GM18867 (cell line): Measurements from ENCODE around the gene LRRC31.

ENCODE experiments used
- ATAC-seq: cut with Tn5 transposase; IDR thresholded peaks from one replicate; pipeline ENCODE4 v1.9.1; 2021; ENCODE audit warnings: mild to moderate bottlenecking, moderate library complexity; ENCODE audit not compliant: unreplicated experiment

The LRRC31 gene

DNA sequence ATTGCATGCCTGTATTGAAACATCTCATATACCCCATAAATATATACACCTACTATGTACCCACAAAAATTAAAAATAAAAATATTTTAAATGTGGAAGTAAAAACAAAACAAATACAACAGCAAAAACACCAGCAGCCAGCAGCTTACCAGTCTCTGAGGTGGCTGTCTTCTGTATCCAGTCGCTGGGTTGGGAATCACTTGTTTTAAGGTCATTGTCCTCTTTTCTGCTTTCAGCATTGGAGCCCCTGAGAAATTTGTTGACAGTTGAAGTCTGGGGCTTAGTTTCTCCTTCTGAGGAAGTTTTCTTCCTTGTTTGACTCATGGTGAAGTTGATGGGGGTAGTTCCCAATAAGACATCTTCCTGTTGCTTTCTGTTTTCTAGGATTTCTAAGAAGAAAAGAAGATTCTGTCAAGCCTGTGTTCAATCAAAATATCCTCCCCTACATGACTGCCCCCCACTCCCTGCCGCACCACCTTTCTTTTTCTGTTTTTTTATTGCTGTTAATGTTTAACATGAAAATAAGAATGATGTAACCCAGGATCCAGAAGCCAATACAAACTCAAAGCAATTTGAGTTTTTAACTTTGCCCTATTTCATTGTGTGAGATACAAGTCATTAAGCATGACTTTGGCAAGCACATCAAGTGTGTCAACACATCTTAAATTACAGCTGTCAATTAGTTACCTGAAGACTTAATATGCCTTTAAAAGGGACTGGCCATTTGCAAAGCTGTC, at the start of gene LRRC31:
LRRC31 (minus strand) TSS at position 452 of the 737 bp plus-strand sequence; CDS start at position 324, 128 bp downstream.
- no peak for ATAC-seq

DNA sequence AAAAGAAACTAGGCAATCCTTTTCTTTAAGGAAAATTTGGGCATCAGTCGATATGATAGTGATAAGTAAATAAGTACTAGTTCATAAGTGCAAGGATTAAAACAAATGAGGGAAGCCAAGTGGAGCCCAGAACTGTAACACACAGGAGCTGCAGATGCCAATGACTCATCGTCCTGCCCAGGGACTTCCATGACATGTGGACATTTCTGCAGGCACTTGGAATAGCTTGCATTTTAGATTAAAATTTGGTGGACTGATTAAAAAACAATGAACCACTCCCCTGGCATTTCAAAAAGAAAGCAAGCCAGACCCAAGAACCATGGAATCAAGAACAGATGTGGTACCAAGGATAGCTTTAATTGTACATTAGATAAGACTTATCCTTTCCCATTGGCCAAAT, 44.6 kb upstream of the LRRC31 start:
- ATAC-seq = no peak

- ATAC-seq = no peak
Measured at GRCh38 chr3:169913323-169913722, 43.6 kb upstream of the LRRC31 start.

- ATAC-seq = no peak
Measured at GRCh38 chr3:169911272-169911671, 41.5 kb upstream of the LRRC31 start, which contains the start of gene SAMD7. SAMD7 (plus strand) TSS chr3:169911572; CDS start chr3:169919499, 7,927 bp downstream.

DNA sequence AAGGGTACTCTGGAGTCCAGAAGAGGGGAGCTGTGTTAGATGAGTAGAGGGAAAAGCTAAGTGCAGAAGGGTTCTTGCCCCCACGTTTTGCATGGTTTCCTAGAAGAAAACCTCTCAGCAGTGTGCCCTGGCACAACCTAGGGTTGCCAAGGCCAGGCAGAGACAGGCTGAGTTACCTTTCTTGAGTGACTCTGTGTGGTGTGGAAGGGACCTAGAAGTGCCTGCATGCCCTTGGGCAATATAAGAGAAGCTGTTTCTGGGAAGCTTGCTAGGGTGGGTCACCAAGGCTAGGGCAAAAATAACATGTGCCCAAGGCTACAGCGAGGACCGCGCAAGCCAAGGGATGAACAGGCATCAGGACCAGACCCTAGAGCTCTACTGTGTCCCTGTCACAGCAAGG, 38.2 kb upstream of the LRRC31 start:
- ATAC-seq = no peak

- ATAC-seq = no peak
Measured at GRCh38 chr3:169907476-169907875, 37.7 kb upstream of the LRRC31 start.

- ATAC-seq = no peak
Measured at GRCh38 chr3:169905404-169905803, 35.7 kb upstream of the LRRC31 start.

DNA sequence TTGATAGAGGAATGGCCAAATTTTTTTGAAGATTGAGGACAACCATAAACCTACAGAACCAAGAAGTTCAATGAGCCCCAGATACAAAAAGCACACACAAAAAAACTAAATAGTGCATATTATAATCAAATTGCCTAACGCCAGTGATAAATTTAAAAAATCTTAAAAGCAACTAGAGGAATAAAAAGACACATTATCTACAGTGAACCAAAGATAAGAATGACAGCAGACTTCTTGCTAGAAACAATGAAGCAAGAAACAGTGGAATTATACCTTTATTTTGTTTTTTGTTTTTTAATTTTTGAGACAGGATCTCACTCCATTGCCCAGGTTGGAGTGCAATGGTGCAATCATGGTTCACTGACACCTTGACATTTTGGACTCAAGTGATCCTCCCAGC, 31.7 kb upstream of the LRRC31 start:
- ATAC-seq = no peak

DNA sequence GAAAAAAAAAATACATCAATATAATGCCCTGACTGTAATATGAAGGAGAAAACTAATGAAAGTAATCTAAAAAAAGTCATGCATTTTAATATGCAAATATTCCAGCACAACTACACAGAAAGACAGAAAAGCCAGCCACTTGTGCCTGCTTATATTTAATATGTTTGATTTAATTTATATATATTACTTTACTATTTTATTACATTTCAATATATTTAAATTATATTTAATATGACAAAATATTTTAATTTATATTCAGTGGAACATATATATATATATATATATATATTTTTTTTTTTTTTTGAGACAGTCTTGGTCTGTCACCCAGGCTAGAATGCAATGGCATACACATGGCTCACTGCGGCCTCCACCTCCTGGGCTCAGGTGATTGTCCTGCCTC, 27.5 kb upstream of the LRRC31 start:
- ATAC-seq = no peak

DNA sequence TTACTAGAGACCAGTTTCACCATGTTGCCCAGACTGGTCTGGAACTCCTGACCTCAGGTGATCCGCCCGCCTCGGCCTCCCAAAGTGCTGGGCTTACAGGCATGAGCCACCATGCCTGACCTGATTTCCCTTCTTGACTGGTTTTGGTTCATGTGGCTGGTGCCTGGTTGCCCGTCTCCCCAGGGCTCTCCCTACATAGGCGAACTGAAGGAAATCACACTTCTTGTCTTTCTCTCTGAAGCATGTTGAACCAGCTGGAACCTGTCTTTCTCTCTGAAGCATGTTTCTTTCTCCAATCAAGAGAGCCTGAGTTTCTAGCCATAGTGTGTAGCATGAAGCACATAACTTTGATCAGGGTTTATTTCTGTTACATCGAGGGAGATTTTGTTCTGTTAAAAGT, 25.3 kb upstream of the LRRC31 start:
- no peak for ATAC-seq

DNA sequence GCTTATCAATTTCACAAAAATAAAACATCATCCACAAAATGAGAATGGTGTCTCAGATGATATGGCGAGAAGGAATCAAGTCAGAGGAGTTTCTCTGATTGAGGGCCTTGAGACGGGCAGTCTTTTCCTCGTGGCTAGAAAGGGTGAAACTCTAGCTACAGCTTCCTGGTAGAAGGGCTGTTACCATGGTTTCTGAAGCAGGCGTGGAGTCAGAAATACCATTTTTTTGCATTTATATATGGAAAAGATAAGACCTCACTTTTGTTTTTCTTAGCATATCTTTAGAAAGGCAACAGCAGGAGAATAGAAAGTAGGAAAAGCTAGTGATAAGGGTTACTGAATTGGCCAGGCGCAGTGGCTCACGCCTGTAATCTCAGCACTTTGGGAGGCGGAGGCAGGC, 24.4 kb upstream of the LRRC31 start:
- no peak for ATAC-seq

DNA sequence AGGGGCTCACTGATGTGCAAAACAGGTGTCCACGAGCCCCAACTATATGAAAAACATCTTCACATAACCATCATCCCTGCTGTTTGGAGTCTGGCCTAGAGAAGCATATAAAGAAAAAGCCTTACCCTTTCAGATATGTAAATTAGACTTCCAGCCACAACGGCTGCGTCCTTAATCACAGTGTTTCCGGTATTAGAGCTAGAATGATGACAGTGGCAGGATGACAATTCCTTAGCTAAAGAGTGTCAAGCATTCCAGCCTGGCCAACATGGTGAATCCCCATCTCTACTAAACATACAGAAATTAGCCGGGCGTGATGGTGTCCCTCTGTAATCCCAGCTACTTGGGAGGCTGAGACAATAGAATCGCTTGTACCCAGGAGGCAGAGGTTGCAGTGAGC, 22.2 kb upstream of the LRRC31 start:
- no peak for ATAC-seq

DNA sequence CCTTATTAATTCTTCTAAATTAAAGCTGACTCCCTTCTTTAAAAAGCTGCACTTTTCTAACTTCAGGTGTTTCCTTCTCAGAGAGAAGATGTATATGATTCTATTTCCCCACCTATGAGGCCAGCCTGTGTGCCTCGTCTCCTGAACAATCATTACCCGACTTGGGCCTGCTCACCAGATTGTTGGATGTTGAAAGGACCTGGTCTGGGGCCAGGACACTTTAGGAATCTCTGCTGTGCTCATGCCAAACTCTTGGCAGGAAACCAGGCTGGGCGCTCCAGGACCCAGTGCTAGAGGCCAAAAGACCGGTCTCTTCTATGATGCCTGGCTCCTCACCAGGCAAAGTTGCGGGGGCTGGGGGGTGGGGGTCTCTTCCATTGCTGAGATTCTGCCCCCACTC, 16.9 kb upstream of the LRRC31 start:
- ATAC-seq = no peak

GRCh38 chr3:169880576-169881250, 11.0 kb upstream of the LRRC31 start:
- ATAC-seq = no peak

DNA sequence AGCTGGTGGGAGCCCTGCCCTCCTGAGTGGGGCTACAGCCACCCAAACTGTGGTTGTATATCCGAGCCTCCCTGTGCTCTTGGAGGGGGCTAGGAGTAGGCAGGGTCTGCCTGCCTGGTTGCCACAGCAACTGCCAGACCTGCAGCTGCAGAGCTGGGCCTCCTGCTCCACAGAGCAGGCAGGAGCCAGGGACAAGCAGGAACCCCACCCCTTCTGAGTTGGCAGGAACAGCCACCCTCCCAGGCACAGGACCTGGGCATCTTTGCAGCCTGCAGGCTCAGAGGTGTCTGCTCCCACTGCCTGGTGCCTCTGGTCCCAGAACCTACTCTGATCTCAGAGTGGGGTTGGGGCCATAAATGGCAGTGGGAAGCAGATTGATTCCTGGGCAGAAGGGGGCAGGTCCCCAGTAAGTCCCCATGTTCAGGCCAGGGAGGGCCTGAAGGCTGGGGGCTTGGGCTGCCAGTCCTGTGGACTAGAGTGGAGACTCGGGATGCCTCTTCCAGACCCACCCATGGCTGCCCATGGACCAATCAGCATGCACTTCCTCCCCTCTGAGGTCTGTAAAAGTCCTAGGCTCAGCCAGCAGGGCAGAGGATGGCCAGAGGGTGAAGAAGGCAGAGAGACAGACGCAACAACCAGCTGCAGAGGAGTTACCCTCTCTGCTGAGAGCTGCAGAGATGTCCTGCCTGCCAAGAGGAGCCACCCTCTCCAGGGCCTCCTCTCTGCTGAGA, 10.3 kb upstream of the LRRC31 start:
- ATAC-seq = no peak

GRCh38 chr3:169879013-169879557, 9.3 kb upstream of the LRRC31 start:
- ATAC-seq = no peak

DNA sequence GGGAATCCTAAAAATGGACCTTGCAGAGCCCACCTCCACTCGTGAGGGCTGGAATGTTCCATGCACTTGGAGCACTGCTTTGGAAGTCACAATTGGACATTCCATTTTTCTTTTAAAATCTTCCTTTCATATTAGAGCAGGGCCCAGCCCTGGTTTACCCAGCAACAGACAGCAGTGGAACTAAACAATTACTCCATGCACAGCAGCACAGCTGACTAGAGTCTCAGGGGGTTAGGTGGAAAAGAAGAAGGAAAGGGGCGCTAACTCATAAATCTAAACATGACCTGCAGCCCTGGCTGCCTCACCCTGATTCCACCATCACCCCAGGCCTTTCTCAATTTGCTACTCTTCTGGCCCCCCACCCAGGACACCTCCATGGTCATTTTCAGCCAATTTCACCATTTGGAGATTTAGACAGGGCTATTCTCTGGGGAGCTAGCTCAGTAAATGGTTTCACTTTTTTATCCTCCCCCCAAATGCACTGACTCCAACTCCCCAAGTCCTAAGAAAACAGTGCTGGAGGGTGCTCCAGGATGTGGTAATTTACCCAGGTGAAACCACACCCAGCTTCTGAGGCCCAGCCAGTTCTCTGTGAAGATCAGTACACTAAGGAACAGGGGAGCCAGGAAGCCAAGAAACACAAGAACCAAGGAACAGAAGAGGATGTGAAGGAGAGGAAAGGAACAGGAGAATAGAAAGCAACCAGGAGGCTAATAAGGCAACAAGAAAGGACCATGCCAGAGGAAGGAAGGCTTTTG, 1.6 kb upstream of the LRRC31 start:
- no peak for ATAC-seq

DNA sequence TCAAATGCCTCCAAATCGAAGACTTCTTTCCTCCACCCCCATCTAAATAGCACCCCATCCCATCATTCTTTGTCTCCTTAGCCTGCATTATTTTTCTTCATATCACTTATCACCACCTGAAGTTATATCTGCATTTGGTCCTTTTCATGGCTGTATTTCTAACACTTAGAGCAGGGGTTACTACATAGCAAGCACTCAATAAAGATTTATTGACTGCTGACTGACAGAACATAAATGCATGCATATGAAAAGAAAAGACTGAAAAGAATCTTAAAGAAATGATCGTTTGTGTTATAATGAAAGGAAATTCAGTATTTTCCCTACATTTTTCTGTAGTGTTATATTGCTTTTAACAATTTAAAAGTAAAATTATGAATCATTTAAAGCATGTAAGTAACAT, 1.4 kb downstream of the LRRC31 start:
- ATAC-seq = no peak

- ATAC-seq = no peak
Measured at GRCh38 chr3:169867584-169868210, 2.0 kb downstream of the LRRC31 start.

GRCh38 chr3:169865176-169865767, 4.5 kb downstream of the LRRC31 start:
- peak; percentile 41 for ATAC-seq
